ENCODE data around the gene SNX30.

DNA sequence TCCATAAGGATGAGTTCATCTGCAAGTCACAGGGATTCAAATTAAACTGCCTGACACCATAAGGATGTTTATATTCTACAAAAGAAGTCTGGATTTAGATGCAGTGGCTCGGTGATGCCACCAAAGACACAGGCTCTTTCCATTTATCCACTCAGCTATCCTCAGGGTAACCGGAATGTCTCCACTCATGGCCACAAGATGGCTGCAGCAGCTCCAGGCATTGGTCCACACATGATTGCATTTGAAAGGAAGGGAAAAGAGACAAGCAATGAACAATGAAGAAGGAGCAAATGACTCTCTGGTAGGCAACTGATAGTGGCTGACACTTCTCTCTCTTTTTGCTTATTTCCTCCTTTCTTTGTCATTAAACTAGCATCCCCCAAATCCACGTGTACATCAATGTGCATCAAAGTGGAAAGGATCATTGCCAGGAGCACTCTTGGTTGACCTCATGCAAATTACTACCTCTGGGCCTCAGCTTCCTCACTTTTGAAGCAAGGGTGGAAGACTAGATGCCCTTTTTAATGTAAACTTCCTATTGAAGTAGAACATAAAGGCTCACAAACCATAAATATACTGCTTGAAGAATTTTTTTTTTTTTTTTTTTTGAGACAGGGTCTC is 7.2 kb upstream of the SNX30 start:
- TF ChIP-seq, protein P1, sequence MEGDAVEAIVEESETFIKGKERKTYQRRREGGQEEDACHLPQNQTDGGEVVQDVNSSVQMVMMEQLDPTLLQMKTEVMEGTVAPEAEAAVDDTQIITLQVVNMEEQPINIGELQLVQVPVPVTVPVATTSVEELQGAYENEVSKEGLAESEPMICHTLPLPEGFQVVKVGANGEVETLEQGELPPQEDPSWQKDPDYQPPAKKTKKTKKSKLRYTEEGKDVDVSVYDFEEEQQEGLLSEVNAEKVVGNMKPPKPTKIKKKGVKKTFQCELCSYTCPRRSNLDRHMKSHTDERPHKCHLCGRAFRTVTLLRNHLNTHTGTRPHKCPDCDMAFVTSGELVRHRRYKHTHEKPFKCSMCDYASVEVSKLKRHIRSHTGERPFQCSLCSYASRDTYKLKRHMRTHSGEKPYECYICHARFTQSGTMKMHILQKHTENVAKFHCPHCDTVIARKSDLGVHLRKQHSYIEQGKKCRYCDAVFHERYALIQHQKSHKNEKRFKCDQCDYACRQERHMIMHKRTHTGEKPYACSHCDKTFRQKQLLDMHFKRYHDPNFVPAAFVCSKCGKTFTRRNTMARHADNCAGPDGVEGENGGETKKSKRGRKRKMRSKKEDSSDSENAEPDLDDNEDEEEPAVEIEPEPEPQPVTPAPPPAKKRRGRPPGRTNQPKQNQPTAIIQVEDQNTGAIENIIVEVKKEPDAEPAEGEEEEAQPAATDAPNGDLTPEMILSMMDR (IDR thresholded peaks at IDR 0.05): no peak
- TF ChIP-seq ZFX (IDR thresholded peaks at IDR 0.05; ENCODE audit: borderline replicate concordance): no peak
